GM18498 (cell line): ENCODE measurements around the gene LPCAT2.

Source experiments
- ATAC-seq: cut with Tn5 transposase; IDR thresholded peaks from one replicate; pipeline ENCODE4 v1.9.1; 2021; ENCODE audit warnings: mild to moderate bottlenecking, moderate library complexity; ENCODE audit not compliant: unreplicated experiment

Gene LPCAT2

GRCh38 chr16:55502801-55503366, 6.0 kb upstream of the LPCAT2 start:
- no peak for ATAC-seq

- no peak for ATAC-seq
Observed at GRCh38 chr16:55503726-55504550, 4.9 kb upstream of the LPCAT2 start.

GRCh38 chr16:55505333-55506015, 3.4 kb upstream of the LPCAT2 start:
- no peak for ATAC-seq

GRCh38 chr16:55506083-55506482, 2.8 kb upstream of the LPCAT2 start:
- ATAC-seq, result no peak

- ATAC-seq, result no peak
Observed at GRCh38 chr16:55506708-55507107, 2.2 kb upstream of the LPCAT2 start.

GRCh38 chr16:55508271-55508921, 476 bp upstream of the LPCAT2 start:
- no peak for ATAC-seq

GRCh38 chr16:55510185-55510805, 1.4 kb downstream of the LPCAT2 start:
- no peak for ATAC-seq

GRCh38 chr16:55512941-55513340, 4.1 kb downstream of the LPCAT2 start:
- no peak for ATAC-seq

- no peak for ATAC-seq
Observed at GRCh38 chr16:55513616-55514015, 4.7 kb downstream of the LPCAT2 start.

GRCh38 chr16:55515111-55515510, 6.2 kb downstream of the LPCAT2 start:
- no peak for ATAC-seq

GRCh38 chr16:55521792-55522191, 12.9 kb downstream of the LPCAT2 start:
- no peak for ATAC-seq

- no peak for ATAC-seq
Observed at GRCh38 chr16:55526441-55526840, 17.6 kb downstream of the LPCAT2 start.

GRCh38 chr16:55527885-55528284, 19.0 kb downstream of the LPCAT2 start:
- ATAC-seq, result no peak

GRCh38 chr16:55529018-55529417, 20.1 kb downstream of the LPCAT2 start:
- ATAC-seq, result no peak

- no peak for ATAC-seq
Observed at GRCh38 chr16:55530316-55530856, 21.5 kb downstream of the LPCAT2 start.

GRCh38 chr16:55532227-55532626, 23.4 kb downstream of the LPCAT2 start:
- no peak for ATAC-seq

- no peak for ATAC-seq
Observed at GRCh38 chr16:55534756-55535155, 25.9 kb downstream of the LPCAT2 start.

- no peak for ATAC-seq
Observed at GRCh38 chr16:55539049-55539448, 30.2 kb downstream of the LPCAT2 start.

GRCh38 chr16:55539488-55539887, 30.6 kb downstream of the LPCAT2 start:
- no peak for ATAC-seq

GRCh38 chr16:55540221-55540620, 31.3 kb downstream of the LPCAT2 start:
- ATAC-seq, result no peak
